Vagina (tissue), 2 donors: ENCODE data around the gene TTLL13. TPM values are rescaled to one million over a fixed set of nuclear protein-coding genes. Genes with fewer than 3 reads are reported as not detected.
"Not testable (repeated sequence)": the region's sequence is repeated elsewhere in the genome, so short reads cannot be mapped to it uniquely, and the experiment has no call there.

Experiments used
- DNase-seq, 2 donors: peaks; one replicate each; pipeline ENCODE4 v3.0.0-alpha.2; 2017; ENCODE audit errors: extremely low spot score in 2 of 2
- H3K27ac ChIP-seq: fragments of 200-600 bp; sonication (generic); one replicate; pipeline ENCODE4 v1.5.1; 2019
- H3K27me3 ChIP-seq: fragments of 200-600 bp; sonication (generic); one replicate; pipeline ENCODE4 v1.5.1; 2019
- H3K36me3 ChIP-seq, 2 donors: fragments of 200-600 bp; sonication (generic); one replicate each; pipeline ENCODE4 v1.5.1; 2017 to 2019
- H3K4me1 ChIP-seq: fragments of 200-600 bp; sonication (generic); one replicate; pipeline ENCODE4 v1.5.1; 2019
- H3K4me3 ChIP-seq, 2 donors: fragments of 200-600 bp; sonication (generic); 1 replicate in 1 of 2; 2 replicates in 1 of 2; pipeline ENCODE4 v1.5.1; 2016 to 2019
- H3K9me3 ChIP-seq: fragments of 200-600 bp; sonication (generic); one replicate; pipeline ENCODE4 v1.5.1; 2019
- CTCF ChIP-seq, 3 experiments: fragments of 450-650 bp in 2 of 3; fragments of 200-600 bp in 1 of 3; sonication (generic) in 1 of 3; IDR thresholded peaks; one replicate each; pipeline ENCODE4 v1.5.1; 2017 to 2019; ENCODE audit warnings: antibody characterized with exemption in 3 of 3, mild to moderate bottlenecking in 2 of 3, moderate library complexity in 2 of 3
- POLR2A ChIP-seq, 2 donors: fragments of 450-650 bp; IDR thresholded peaks; one replicate each; pipeline ENCODE4 v1.6.1; 2017; ENCODE audit warnings: antibody characterized with exemption in 2 of 2, mild to moderate bottlenecking in 2 of 2, moderate library complexity in 2 of 2
- POLR2AphosphoS5 ChIP-seq, 2 donors: sonication (generic); formaldehyde crosslinking; IDR thresholded peaks; one replicate each; pipeline ENCODE4 v1.9.0; 2017; ENCODE audit warnings: antibody characterized with exemption in 2 of 2, mild to moderate bottlenecking in 2 of 2, low read depth in 1 of 2; ENCODE audit not compliant: insufficient read depth in 1 of 2
- intact Hi-C: fragments of 100-400 bp; cut with DNase I; formaldehyde crosslinking; loops from one replicate; pipeline ENCODE4 v1.15.1; 2023
- total RNA-seq: library from RNA; depleted of rRNA; stranded (reverse); fragments of >200 nt; gene quantifications from one replicate; pipeline ENCODE4 v1.2.3, GENCODE V29; 2016

Gene TTLL13
- total RNA-seq, 1 donor from 2014 or later, result not detected

GRCh38 chr15:90266485-90266884 is 17.1 kb downstream of the TTLL13 start:
- peak overlapping the region; percentile 96 for H3K27ac ChIP-seq
- no peak for DNase-seq
- intact Hi-C loops, result no loop called here

GRCh38 chr15:90268415-90268814 is 19.1 kb downstream of the TTLL13 start:
- peaks cover 0 to 34% of the 10 kb centered on the region in 2 donors for H3K36me3 ChIP-seq
- intact Hi-C loops, result no loop called here

More at GRCh38 chr15:90266485-90266884, 17.1 kb downstream of the TTLL13 start:
- H3K4me1 ChIP-seq, result peaks cover 59% of the 10 kb centered on the region
- TF ChIP-seq CTCF (IDR thresholded peaks at IDR 0.05) (no peak), POLR2AphosphoS5 (IDR thresholded peaks at IDR 0.05; ENCODE audit: insufficient read depth in 1 of 2, low read depth in 1 of 2) (no peak), POLR2A (IDR thresholded peaks at IDR 0.05) (no peak)
- peaks cover 0 to 19% of the 10 kb centered on the region in 2 donors for H3K36me3 ChIP-seq
- H3K27me3 ChIP-seq, result no peaks in the 10 kb centered on the region
- H3K4me3 ChIP-seq, result peak overlapping the region; percentile 71 to 84
- no peaks in the 10 kb centered on the region for H3K9me3 ChIP-seq

GRCh38 chr15:90270502-90271150 is 21.3 kb downstream of the TTLL13 start:
- Histone ChIP-seq H3K36me3 (peaks cover 0 to 34% of the 10 kb centered on the region in 2 donors), H3K4me1 (peaks cover 51% of the 10 kb centered on the region), H3K4me3 (no peak overlapping the region), H3K9me3 (no peaks in the 10 kb centered on the region), H3K27me3 (no peaks in the 10 kb centered on the region), H3K27ac (no peak overlapping the region)
- TF ChIP-seq POLR2AphosphoS5 (IDR thresholded peaks at IDR 0.05; ENCODE audit: insufficient read depth in 1 of 2, low read depth in 1 of 2) (no peak), CTCF (IDR thresholded peaks at IDR 0.05) (no peak), POLR2A (IDR thresholded peaks at IDR 0.05) (no peak)
- intact Hi-C loops, result no loop called here
- no peak for DNase-seq

More at GRCh38 chr15:90268415-90268814, 19.1 kb downstream of the TTLL13 start:
- H3K4me3 ChIP-seq, result peak overlapping the region; percentile 71 to 84
- no peaks in the 10 kb centered on the region for H3K27me3 ChIP-seq
- no peaks in the 10 kb centered on the region for H3K9me3 ChIP-seq
- TF ChIP-seq POLR2AphosphoS5 (IDR thresholded peaks at IDR 0.05; ENCODE audit: insufficient read depth in 1 of 2, low read depth in 1 of 2) (no peak), CTCF (IDR thresholded peaks at IDR 0.05) (no peak), POLR2A (IDR thresholded peaks at IDR 0.05) (no peak)
- no peak for DNase-seq
- H3K4me1 ChIP-seq, result peaks cover 63% of the 10 kb centered on the region
- H3K27ac ChIP-seq, result no peak overlapping the region

GRCh38 chr15:90271459-90272166 is 22.3 kb downstream of the TTLL13 start:
- intact Hi-C loops, result no loop called here
- H3K36me3 ChIP-seq, result peaks cover 0 to 34% of the 10 kb centered on the region in 2 donors
- H3K27ac ChIP-seq, result no peak overlapping the region
- H3K9me3 ChIP-seq, result no peaks in the 10 kb centered on the region
- no peak for DNase-seq
- H3K27me3 ChIP-seq, result no peaks in the 10 kb centered on the region
- peaks cover 47% of the 10 kb centered on the region for H3K4me1 ChIP-seq
- no peak for TF ChIP-seq CTCF (IDR thresholded peaks at IDR 0.05)
- no peak for TF ChIP-seq POLR2AphosphoS5 (IDR thresholded peaks at IDR 0.05; ENCODE audit: insufficient read depth in 1 of 2, low read depth in 1 of 2)
- no peak for TF ChIP-seq POLR2A (IDR thresholded peaks at IDR 0.05)
- no peak overlapping the region for H3K4me3 ChIP-seq

- H3K36me3 ChIP-seq, H3K9me3 ChIP-seq, H3K27me3 ChIP-seq, H3K4me3 ChIP-seq, H3K27ac ChIP-seq, intact Hi-C loops, DNase-seq, H3K4me1 ChIP-seq: not testable (repeated sequence)
These were observed 29.1 kb downstream of the TTLL13 start for GRCh38 chr15:90278467-90278866.

- intact Hi-C loops, DNase-seq: not testable (repeated sequence)
These were observed 31.4 kb downstream of the TTLL13 start for GRCh38 chr15:90280743-90281142.

GRCh38 chr15:90281637-90282036 is 32.3 kb downstream of the TTLL13 start:
- H3K4me3 ChIP-seq, H3K27me3 ChIP-seq, H3K27ac ChIP-seq, intact Hi-C loops, DNase-seq, H3K9me3 ChIP-seq, H3K36me3 ChIP-seq, H3K4me1 ChIP-seq: not testable (repeated sequence)

More at GRCh38 chr15:90280743-90281142, 31.4 kb downstream of the TTLL13 start:
- not testable (repeated sequence) for H3K36me3 ChIP-seq, H3K27me3 ChIP-seq, H3K4me3 ChIP-seq, H3K9me3 ChIP-seq, H3K27ac ChIP-seq, H3K4me1 ChIP-seq
